ENCODE data around the gene SH3RF3.

- TF ChIP-seq, protein P1, sequence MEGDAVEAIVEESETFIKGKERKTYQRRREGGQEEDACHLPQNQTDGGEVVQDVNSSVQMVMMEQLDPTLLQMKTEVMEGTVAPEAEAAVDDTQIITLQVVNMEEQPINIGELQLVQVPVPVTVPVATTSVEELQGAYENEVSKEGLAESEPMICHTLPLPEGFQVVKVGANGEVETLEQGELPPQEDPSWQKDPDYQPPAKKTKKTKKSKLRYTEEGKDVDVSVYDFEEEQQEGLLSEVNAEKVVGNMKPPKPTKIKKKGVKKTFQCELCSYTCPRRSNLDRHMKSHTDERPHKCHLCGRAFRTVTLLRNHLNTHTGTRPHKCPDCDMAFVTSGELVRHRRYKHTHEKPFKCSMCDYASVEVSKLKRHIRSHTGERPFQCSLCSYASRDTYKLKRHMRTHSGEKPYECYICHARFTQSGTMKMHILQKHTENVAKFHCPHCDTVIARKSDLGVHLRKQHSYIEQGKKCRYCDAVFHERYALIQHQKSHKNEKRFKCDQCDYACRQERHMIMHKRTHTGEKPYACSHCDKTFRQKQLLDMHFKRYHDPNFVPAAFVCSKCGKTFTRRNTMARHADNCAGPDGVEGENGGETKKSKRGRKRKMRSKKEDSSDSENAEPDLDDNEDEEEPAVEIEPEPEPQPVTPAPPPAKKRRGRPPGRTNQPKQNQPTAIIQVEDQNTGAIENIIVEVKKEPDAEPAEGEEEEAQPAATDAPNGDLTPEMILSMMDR (IDR thresholded peaks at IDR 0.05), result no peak
- TF ChIP-seq POLR2AphosphoS5 (IDR thresholded peaks at IDR 0.05; ENCODE audit: low read depth, low read length), result no peak
Observed at GRCh38 chr2:109229094-109229675, 100.2 kb downstream of the SH3RF3 start.

All from Panc1 (cell line).